ENCODE measurements around the gene CFAP57. TPM values are rescaled to one million over a fixed set of nuclear protein-coding genes. Genes with fewer than 3 reads are reported as not detected.

The CFAP57 gene
- total and polyA plus RNA-seq, 2 of the 13 experiments (the other 11 are each of a cell fraction or from before 2014, with no cell fraction given), result 0.01 TPM; not detected in 1

DNA sequence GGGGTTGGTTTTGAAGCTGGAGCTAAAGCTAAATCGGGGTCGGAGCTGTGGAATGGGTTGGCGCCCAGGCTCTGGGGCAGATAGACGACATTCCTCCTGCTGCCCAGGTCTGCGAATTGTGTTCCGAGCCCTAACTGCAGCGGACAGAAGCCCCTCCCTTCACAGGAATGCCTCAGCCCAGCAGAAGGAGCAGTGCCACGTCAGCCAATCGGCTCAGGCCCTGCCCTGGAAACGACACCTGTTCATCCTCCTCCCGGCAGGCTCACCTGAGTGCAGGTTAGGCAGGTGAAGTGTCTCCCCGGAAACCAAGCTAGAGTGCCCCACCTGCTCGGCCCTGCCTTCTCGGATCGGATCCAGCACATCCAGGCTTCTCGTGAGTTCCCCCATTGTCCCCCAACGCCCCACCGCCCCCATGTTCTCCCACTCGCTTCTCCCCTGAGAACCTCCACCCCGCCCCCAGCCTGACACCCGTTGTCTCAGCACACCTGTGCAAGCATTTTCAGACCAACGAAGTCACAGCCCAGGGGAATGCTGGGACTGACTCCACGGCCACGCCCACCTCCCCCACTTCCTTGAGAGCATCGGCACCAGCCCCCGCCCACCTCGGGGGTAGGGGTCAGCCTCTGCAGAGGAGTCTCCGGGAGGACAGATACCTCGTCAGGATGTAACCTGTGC is 98.4 kb downstream of the CFAP57 start (continued):
- no peak for TF ChIP-seq HNF1A (IDR thresholded peaks at IDR 0.05; ENCODE audit: low read depth)
- TF ChIP-seq HNF1A (CRISPR knock-in tag; IDR thresholded peaks at IDR 0.05; ENCODE audit: borderline replicate concordance), result no peak
- TF ChIP-seq, protein P1, sequence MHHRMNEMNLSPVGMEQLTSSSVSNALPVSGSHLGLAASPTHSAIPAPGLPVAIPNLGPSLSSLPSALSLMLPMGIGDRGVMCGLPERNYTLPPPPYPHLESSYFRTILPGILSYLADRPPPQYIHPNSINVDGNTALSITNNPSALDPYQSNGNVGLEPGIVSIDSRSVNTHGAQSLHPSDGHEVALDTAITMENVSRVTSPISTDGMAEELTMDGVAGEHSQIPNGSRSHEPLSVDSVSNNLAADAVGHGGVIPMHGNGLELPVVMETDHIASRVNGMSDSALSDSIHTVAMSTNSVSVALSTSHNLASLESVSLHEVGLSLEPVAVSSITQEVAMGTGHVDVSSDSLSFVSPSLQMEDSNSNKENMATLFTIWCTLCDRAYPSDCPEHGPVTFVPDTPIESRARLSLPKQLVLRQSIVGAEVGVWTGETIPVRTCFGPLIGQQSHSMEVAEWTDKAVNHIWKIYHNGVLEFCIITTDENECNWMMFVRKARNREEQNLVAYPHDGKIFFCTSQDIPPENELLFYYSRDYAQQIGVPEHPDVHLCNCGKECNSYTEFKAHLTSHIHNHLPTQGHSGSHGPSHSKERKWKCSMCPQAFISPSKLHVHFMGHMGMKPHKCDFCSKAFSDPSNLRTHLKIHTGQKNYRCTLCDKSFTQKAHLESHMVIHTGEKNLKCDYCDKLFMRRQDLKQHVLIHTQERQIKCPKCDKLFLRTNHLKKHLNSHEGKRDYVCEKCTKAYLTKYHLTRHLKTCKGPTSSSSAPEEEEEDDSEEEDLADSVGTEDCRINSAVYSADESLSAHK (CRISPR knock-in tag; IDR thresholded peaks at IDR 0.05; ENCODE audit: borderline replicate concordance), result no peak
- no peak for TF ChIP-seq MZF1 (CRISPR knock-in tag; IDR thresholded peaks at IDR 0.05; ENCODE audit: borderline replicate concordance)
